MM.1S (cell line): Measurements from ENCODE around the gene TSHZ2.

Source experiments
- DNase-seq: peaks from one replicate; pipeline ENCODE4 v3.0.0-alpha.2; 2015
- H2AFZ ChIP-seq: fragments of 300-600 bp; sonication (generic); 2 replicates; pipeline ENCODE4 v1.6.0; 2016; ENCODE audit warnings: antibody characterized with exemption, low read length
- H3F3A ChIP-seq: fragments of 300-600 bp; sonication (generic); 2 replicates; pipeline ENCODE4 v1.6.1; 2016; ENCODE audit warnings: mild to moderate bottlenecking, antibody characterized with exemption, low read length, moderate library complexity, mixed read lengths; ENCODE audit not compliant: insufficient read depth
- H3K27ac ChIP-seq: fragments of 300-600 bp; sonication (generic); 2 replicates; pipeline ENCODE4 v1.5.1; 2016; ENCODE audit warnings: mild to moderate bottlenecking, low read length
- H3K27me3 ChIP-seq: fragments of 300-600 bp; sonication (generic); replicated peaks from 2 replicates; pipeline ENCODE4 v1.6.0; 2016; ENCODE audit warnings: low read length; ENCODE audit not compliant: insufficient read depth
- H3K36me3 ChIP-seq: fragments of 300-600 bp; sonication (generic); replicated peaks from 2 replicates; pipeline ENCODE4 v1.6.1; 2016; ENCODE audit warnings: mild to moderate bottlenecking, low read length, mixed read lengths; ENCODE audit not compliant: insufficient read depth
- H3K4me1 ChIP-seq: fragments of 300-600 bp; sonication (generic); 2 replicates; pipeline ENCODE4 v1.6.1; 2016; ENCODE audit warnings: low read length, mixed read lengths
- H3K4me2 ChIP-seq: fragments of 300-600 bp; sonication (generic); 2 replicates; pipeline ENCODE4 v1.6.0; 2016; ENCODE audit warnings: low read depth, low read length
- H3K4me3 ChIP-seq: fragments of 300-600 bp; sonication (generic); 2 replicates; pipeline ENCODE4 v1.5.1; 2016; ENCODE audit warnings: low read length, mixed read lengths
- H3K79me2 ChIP-seq: fragments of 300-600 bp; sonication (generic); 2 replicates; pipeline ENCODE4 v1.6.1; 2016; ENCODE audit warnings: mixed run types, low read length, mixed read lengths
- H3K9ac ChIP-seq: fragments of 300-600 bp; sonication (generic); 2 replicates; pipeline ENCODE4 v1.6.1; 2016; ENCODE audit warnings: low read length, mixed read lengths
- H3K9me2 ChIP-seq: fragments of 300-600 bp; sonication (generic); replicated peaks from 2 replicates; pipeline ENCODE4 v1.6.1; 2016; ENCODE audit warnings: mild to moderate bottlenecking, low read length, mixed read lengths; ENCODE audit not compliant: insufficient read depth
- H3K9me3 ChIP-seq: fragments of 300-600 bp; sonication (generic); replicated peaks from 2 replicates; pipeline ENCODE4 v1.6.1; 2016; ENCODE audit warnings: mild to moderate bottlenecking, low read length, mixed read lengths; ENCODE audit not compliant: insufficient read depth
- H4K20me1 ChIP-seq: fragments of 300-600 bp; sonication (generic); 2 replicates; pipeline ENCODE4 v1.6.1; 2016; ENCODE audit warnings: mild to moderate bottlenecking, low read length, moderate library complexity, mixed read lengths; ENCODE audit not compliant: insufficient read depth
- EZH2 ChIP-seq: fragments of 300-600 bp; sonication (generic); optimal IDR thresholded peaks from 2 replicates; pipeline ENCODE3; 2017; ENCODE audit warnings: low read depth, mild to moderate bottlenecking, antibody characterized with exemption, low read length, mixed read lengths
- EZH2phosphoT487 ChIP-seq: fragments of 300-600 bp; sonication (generic); IDR thresholded peaks from 2 replicates; pipeline ENCODE4 v1.6.1; 2018; ENCODE audit warnings: antibody characterized with exemption, low read length
- TF ChIP-seq, protein P1 (sequence below): fragments of 300-600 bp; sonication (generic); IDR thresholded peaks from 2 replicates; pipeline ENCODE4 v1.5.1; 2016; ENCODE audit warnings: antibody characterized with exemption, low read length, mixed read lengths

TSHZ2 gene

GRCh38 chr20:53278555-53278954 lies 306.4 kb downstream of the TSHZ2 start:
- Histone ChIP-seq H3F3A (no peaks in the 10 kb centered on the region), H3K9me3 (no peaks in the 10 kb centered on the region; the same call in 1 of the 2 replicates), H4K20me1 (no peaks in the 10 kb centered on the region), H3K4me1 (no peaks in the 10 kb centered on the region), H3K79me2 (no peaks in the 10 kb centered on the region), H3K27me3 (no peaks in the 10 kb centered on the region), H2AFZ (no peak overlapping the region), H3K4me2 (no peak overlapping the region), H3K9me2 (no peaks in the 10 kb centered on the region), H3K27ac (no peak overlapping the region), H3K36me3 (no peaks in the 10 kb centered on the region), H3K4me3 (no peak overlapping the region), H3K9ac (no peak overlapping the region)
- TF ChIP-seq, protein P1, sequence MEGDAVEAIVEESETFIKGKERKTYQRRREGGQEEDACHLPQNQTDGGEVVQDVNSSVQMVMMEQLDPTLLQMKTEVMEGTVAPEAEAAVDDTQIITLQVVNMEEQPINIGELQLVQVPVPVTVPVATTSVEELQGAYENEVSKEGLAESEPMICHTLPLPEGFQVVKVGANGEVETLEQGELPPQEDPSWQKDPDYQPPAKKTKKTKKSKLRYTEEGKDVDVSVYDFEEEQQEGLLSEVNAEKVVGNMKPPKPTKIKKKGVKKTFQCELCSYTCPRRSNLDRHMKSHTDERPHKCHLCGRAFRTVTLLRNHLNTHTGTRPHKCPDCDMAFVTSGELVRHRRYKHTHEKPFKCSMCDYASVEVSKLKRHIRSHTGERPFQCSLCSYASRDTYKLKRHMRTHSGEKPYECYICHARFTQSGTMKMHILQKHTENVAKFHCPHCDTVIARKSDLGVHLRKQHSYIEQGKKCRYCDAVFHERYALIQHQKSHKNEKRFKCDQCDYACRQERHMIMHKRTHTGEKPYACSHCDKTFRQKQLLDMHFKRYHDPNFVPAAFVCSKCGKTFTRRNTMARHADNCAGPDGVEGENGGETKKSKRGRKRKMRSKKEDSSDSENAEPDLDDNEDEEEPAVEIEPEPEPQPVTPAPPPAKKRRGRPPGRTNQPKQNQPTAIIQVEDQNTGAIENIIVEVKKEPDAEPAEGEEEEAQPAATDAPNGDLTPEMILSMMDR = no peak
- no peak for TF ChIP-seq EZH2
- no peak for TF ChIP-seq EZH2phosphoT487
- DNase-seq = no peak

GRCh38 chr20:53279735-53280134 lies 307.6 kb downstream of the TSHZ2 start:
- H3K4me2 ChIP-seq = no peak overlapping the region
- no peaks in the 10 kb centered on the region for H3K36me3 ChIP-seq
- no peak overlapping the region for H3K4me3 ChIP-seq
- H3K79me2 ChIP-seq = no peaks in the 10 kb centered on the region
- no peak for DNase-seq
- no peaks in the 10 kb centered on the region for H3F3A ChIP-seq
- no peaks in the 10 kb centered on the region for H3K27me3 ChIP-seq
- no peaks in the 10 kb centered on the region for H3K4me1 ChIP-seq
- H3K9me3 ChIP-seq = no peaks in the 10 kb centered on the region; the same call in 1 of the 2 replicates
- H3K9ac ChIP-seq = no peak overlapping the region
- H3K27ac ChIP-seq = no peak overlapping the region
- no peak for TF ChIP-seq EZH2phosphoT487
- TF ChIP-seq, protein P1 = no peak
- no peak for TF ChIP-seq EZH2
- H4K20me1 ChIP-seq = no peaks in the 10 kb centered on the region
- H3K9me2 ChIP-seq = no peaks in the 10 kb centered on the region
- no peak overlapping the region for H2AFZ ChIP-seq

- Histone ChIP-seq H3K9me3 (no peaks in the 10 kb centered on the region; the same call in 1 of the 2 replicates), H3K36me3 (no peaks in the 10 kb centered on the region), H3K27ac (no peak overlapping the region), H3K4me1 (no peaks in the 10 kb centered on the region), H3K9ac (no peak overlapping the region), H4K20me1 (no peaks in the 10 kb centered on the region), H3K27me3 (no peaks in the 10 kb centered on the region), H3K4me3 (no peak overlapping the region), H3F3A (no peaks in the 10 kb centered on the region), H3K9me2 (no peaks in the 10 kb centered on the region), H3K4me2 (no peak overlapping the region), H3K79me2 (no peaks in the 10 kb centered on the region), H2AFZ (no peak overlapping the region)
- no peak for DNase-seq
- TF ChIP-seq, protein P1 = no peak
- TF ChIP-seq EZH2 = no peak
- no peak for TF ChIP-seq EZH2phosphoT487
Measured at GRCh38 chr20:53281557-53282117, 309.5 kb downstream of the TSHZ2 start.
